Measurements from ENCODE around the gene ERGIC1. TPM values are rescaled to one million over a fixed set of nuclear protein-coding genes. Genes with fewer than 3 reads are reported as not detected.

ERGIC1 gene
- total RNA-seq, 1 experiment from 2014 or later, result 89.8 TPM

DNA sequence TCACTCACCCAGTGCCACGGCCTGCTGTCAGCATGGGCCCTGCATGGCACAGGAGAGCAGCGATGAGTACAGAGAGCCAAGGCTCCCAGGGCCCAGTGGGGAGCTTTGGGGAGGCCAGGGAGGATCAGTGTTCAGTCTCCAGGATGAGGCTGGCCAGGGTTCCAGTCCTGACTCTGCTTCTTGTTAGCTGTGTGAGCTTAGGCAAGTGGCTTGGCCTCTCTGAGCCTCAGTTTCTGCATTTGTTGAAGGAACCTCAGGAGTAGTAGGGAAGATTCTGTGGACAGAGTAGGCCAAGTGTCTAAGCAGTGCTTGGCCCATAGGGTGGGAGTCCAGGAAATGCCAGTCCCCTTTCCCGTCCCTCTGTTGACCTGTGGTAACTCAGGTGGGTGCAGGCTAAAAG is 39.5 kb downstream of the ERGIC1 start:
- DNase-seq (ENCODE audit: low spot score) (no peak), ATAC-seq (no peak)
- TF ChIP-seq GRHL2 (CRISPR knock-in tag; IDR thresholded peaks at IDR 0.05; ENCODE audit: insufficient replicate concordance, severe bottlenecking) (no peak), USF1 (CRISPR knock-in tag; IDR thresholded peaks at IDR 0.05) (no peak), ZNF423 (CRISPR knock-in tag; IDR thresholded peaks at IDR 0.05) (no peak), ETV6 (CRISPR knock-in tag; IDR thresholded peaks at IDR 0.05) (no peak), ESRRA (CRISPR knock-in tag; IDR thresholded peaks at IDR 0.05; ENCODE audit: borderline replicate concordance) (no peak), SMAD3 (CRISPR knock-in tag; IDR thresholded peaks at IDR 0.05; ENCODE audit: borderline replicate concordance) (no peak), SOX15 (CRISPR knock-in tag; IDR thresholded peaks at IDR 0.05) (no peak), ATF6 (CRISPR knock-in tag; IDR thresholded peaks at IDR 0.05) (no peak), CDX4 (CRISPR knock-in tag; IDR thresholded peaks at IDR 0.05; ENCODE audit: borderline replicate concordance) (no peak)
- TF ChIP-seq, protein P1, sequence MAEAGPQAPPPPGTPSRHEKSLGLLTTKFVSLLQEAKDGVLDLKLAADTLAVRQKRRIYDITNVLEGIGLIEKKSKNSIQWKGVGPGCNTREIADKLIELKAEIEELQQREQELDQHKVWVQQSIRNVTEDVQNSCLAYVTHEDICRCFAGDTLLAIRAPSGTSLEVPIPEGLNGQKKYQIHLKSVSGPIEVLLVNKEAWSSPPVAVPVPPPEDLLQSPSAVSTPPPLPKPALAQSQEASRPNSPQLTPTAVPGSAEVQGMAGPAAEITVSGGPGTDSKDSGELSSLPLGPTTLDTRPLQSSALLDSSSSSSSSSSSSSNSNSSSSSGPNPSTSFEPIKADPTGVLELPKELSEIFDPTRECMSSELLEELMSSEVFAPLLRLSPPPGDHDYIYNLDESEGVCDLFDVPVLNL (CRISPR knock-in tag; IDR thresholded peaks at IDR 0.05; ENCODE audit: borderline replicate concordance, low read depth), result no peak
- TF ChIP-seq, protein P2, sequence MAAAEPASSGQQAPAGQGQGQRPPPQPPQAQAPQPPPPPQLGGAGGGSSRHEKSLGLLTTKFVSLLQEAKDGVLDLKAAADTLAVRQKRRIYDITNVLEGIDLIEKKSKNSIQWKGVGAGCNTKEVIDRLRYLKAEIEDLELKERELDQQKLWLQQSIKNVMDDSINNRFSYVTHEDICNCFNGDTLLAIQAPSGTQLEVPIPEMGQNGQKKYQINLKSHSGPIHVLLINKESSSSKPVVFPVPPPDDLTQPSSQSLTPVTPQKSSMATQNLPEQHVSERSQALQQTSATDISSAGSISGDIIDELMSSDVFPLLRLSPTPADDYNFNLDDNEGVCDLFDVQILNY (CRISPR knock-in tag; IDR thresholded peaks at IDR 0.05), result no peak
- TF ChIP-seq, protein P3, sequence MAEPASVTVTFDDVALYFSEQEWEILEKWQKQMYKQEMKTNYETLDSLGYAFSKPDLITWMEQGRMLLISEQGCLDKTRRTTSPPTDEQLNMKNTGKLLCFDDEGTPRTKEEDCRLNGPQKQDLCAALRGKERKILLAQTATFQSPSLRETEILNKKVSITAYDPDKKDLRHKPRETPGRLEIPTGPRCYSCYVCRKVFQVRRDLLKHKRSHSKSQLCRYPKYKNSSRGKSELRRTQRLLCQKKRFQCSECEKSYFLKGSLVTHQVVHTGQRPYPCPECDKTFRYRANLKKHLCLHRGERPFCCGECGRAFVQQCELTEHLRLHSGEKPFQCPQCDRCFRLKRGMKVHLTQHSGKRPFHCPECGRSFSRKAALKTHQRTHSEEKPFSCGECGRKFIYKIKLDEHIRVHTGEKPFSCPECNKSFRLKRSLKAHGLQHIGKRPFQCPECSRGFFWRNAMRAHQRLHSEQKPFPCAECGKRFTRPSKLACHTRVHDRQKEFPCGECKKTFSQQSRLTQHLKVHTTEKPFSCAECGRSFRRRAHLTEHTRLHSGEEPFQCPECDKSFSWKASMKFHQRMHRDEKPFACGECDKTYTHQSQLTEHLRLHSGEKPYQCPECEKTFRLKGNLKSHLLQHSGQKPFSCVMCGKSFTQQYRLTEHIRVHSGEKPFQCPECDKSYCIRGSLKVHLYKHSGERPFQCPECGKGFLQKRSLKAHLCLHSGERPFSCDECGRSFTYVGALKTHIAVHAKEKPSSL (CRISPR knock-in tag; conservative IDR thresholded peaks at IDR 0.05), result no peak
- peak overlapping the region; percentile 38; the same call in 1 of the 2 replicates for H3K27ac Mint-ChIP-seq
- no peak overlapping the region for H3K4me3 Mint-ChIP-seq
- no peaks in the 10 kb centered on the region for H3K9me3 Mint-ChIP-seq
- peaks cover 26% of the 10 kb centered on the region for H3K4me1 Mint-ChIP-seq
- no peaks in the 10 kb centered on the region for H3K27me3 Mint-ChIP-seq (ENCODE audit: low read depth)
- ChIA-PET POLR2A (no interaction called here), CTCF (interaction anchor here (1.0 to 3.4 kb wide), 4 partner anchors 30 to 167 kb away, joined by 3 to 11 read pairs (median 6); no protein-coding TSS in a partner anchor)
- H3K36me3 Mint-ChIP-seq, result no peaks in the 10 kb centered on the region

DNA sequence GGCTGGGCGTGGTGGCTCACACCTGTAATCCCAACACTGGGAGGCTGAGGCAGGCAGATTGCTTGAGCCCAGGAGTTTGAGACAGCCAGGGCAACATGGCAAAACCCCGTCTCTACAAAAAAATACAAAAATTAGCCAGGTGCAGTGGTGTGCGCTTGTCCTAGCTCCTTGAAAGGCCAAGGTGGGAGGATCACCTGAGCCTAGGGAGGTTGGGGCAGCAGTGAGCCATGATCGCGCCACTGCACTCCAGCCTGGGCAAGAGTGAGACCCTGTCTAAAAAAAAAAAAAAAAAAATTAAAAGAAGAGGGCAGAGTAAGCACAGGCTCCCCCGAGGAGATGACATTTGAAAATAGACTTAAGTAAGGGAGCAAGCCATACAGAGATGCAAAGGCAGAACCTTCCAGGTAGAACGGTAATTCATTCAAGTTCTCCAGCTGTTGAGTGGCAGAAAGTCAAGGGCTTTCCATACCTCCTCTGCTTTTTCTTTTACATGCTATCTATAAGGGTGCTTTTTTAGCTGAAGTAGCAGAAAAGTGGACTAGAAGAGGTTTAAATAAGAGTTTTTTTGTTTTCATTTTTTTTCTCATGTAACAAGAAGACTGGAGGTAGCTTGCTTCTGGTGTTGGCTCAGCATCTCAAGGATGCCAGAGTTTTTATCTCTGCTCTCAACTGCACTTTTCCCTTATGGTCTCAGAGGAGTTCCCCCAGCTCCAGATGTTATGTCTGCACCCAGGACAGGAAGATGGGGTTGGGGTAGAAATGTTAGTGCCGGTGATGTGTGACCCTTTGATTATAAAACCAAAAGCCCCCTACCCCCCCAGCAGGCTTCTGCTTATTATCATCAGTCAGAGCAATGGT is 40.8 kb downstream of the ERGIC1 start:
- no peak for ATAC-seq
- Mint-ChIP-seq H3K4me1 (peaks cover 19% of the 10 kb centered on the region), H3K36me3 (no peaks in the 10 kb centered on the region), H3K9me3 (no peaks in the 10 kb centered on the region), H3K4me3 (no peak overlapping the region), H3K27me3 (ENCODE audit: low read depth) (no peaks in the 10 kb centered on the region), H3K27ac (no peak overlapping the region)
- ChIA-PET CTCF (interaction anchor here (1.0 to 1.2 kb wide), 2 partner anchors 58 to 103 kb away, joined by 3 read pairs; no protein-coding TSS in a partner anchor), POLR2A (no interaction called here)
- no peak for DNase-seq (ENCODE audit: low spot score)
- TF ChIP-seq NFE2L1 (CRISPR knock-in tag; IDR thresholded peaks at IDR 0.05) (no peak), FOXP1 (CRISPR knock-in tag; IDR thresholded peaks at IDR 0.05; ENCODE audit: borderline replicate concordance) (no peak), FOXK1 (CRISPR knock-in tag; IDR thresholded peaks at IDR 0.05) (no peak), STAT6 (CRISPR knock-in tag; conservative IDR thresholded peaks at IDR 0.05; ENCODE audit: low read depth) (no peak), ZNF671 (CRISPR knock-in tag; IDR thresholded peaks at IDR 0.05) (no peak), MYBL2 (CRISPR knock-in tag; IDR thresholded peaks at IDR 0.05) (no peak), SMAD4 (CRISPR knock-in tag; IDR thresholded peaks at IDR 0.05) (no peak)
- TF ChIP-seq, protein P4, sequence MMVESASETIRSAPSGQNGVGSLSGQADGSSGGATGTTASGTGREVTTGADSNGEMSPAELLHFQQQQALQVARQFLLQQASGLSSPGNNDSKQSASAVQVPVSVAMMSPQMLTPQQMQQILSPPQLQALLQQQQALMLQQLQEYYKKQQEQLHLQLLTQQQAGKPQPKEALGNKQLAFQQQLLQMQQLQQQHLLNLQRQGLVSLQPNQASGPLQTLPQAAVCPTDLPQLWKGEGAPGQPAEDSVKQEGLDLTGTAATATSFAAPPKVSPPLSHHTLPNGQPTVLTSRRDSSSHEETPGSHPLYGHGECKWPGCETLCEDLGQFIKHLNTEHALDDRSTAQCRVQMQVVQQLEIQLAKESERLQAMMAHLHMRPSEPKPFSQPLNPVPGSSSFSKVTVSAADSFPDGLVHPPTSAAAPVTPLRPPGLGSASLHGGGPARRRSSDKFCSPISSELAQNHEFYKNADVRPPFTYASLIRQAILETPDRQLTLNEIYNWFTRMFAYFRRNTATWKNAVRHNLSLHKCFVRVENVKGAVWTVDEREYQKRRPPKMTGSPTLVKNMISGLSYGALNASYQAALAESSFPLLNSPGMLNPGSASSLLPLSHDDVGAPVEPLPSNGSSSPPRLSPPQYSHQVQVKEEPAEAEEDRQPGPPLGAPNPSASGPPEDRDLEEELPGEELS (CRISPR knock-in tag; IDR thresholded peaks at IDR 0.05), result no peak
